Stomach (tissue), 4 donors: ENCODE data around the gene IGF2BP1.

Experiments
- CTCF ChIP-seq, 7 experiments: fragments of 450-650 bp in 4 of 7; fragments of 200-600 bp in 3 of 7; sonication (generic) in 3 of 7; IDR thresholded peaks; one replicate each; pipeline ENCODE4 v1.5.1; 2016 to 2019; ENCODE audit warnings: antibody characterized with exemption in 7 of 7, control low read depth in 2 of 7, mild to moderate bottlenecking in 1 of 7
- EP300 ChIP-seq: sonication (generic); formaldehyde crosslinking; IDR thresholded peaks from one replicate; pipeline ENCODE4 v1.6.1; 2017; ENCODE audit warnings: antibody characterized with exemption

- no peak for TF ChIP-seq CTCF (IDR thresholded peaks at IDR 0.05)
- no peak for TF ChIP-seq EP300
Observed at GRCh38 chr17:49061524-49061943, 64.3 kb downstream of the IGF2BP1 start.
